ENCODE results near the gene TSPAN14.

Gene TSPAN14

GRCh38 chr10:80535671-80536360, 81.7 kb downstream of the TSPAN14 start:
- peak overlapping the region; percentile 87 for H3K4me3 ChIP-seq (ENCODE audit: low read depth, low read length)
- DNase-seq (ENCODE audit: low read depth) = peak; percentile 91
- TF ChIP-seq MAX (IDR thresholded peaks at IDR 0.05; ENCODE audit: low read depth, low read length) (peak; percentile 74), CTCF (IDR thresholded peaks at IDR 0.05; ENCODE audit: low read depth, low read length) (peak; percentile 85), MYC (IDR thresholded peaks at IDR 0.05; ENCODE audit: low read depth, low read length) (peak; percentile 86), POLR2A (IDR thresholded peaks at IDR 0.05; ENCODE audit: extremely low read depth, insufficient read length) (peak; percentile 78)

- no peak for TF ChIP-seq POLR2A (IDR thresholded peaks at IDR 0.05; ENCODE audit: extremely low read depth, insufficient read length)
- TF ChIP-seq MAX (IDR thresholded peaks at IDR 0.05; ENCODE audit: low read depth, low read length) = no peak
- no peak for TF ChIP-seq MYC (IDR thresholded peaks at IDR 0.05; ENCODE audit: low read depth, low read length)
- no peak for TF ChIP-seq CTCF (IDR thresholded peaks at IDR 0.05; ENCODE audit: low read depth, low read length)
- DNase-seq (ENCODE audit: low read depth) = no peak
- H3K4me3 ChIP-seq (ENCODE audit: low read depth, low read length) = peak overlapping the region; percentile 87
These were observed 82.3 kb downstream of the TSPAN14 start for GRCh38 chr10:80536361-80536835.

GRCh38 chr10:80537086-80537735, 83.1 kb downstream of the TSPAN14 start:
- peak overlapping the region; percentile 87 for H3K4me3 ChIP-seq (ENCODE audit: low read depth, low read length)
- no peak for DNase-seq (ENCODE audit: low read depth)
- TF ChIP-seq POLR2A (IDR thresholded peaks at IDR 0.05; ENCODE audit: extremely low read depth, insufficient read length) (no peak), MYC (IDR thresholded peaks at IDR 0.05; ENCODE audit: low read depth, low read length) (no peak), MAX (IDR thresholded peaks at IDR 0.05; ENCODE audit: low read depth, low read length) (no peak), CTCF (IDR thresholded peaks at IDR 0.05; ENCODE audit: low read depth, low read length) (no peak)

- H3K4me3 ChIP-seq (ENCODE audit: low read depth, low read length) = peak within 1 kb of the TSS; percentile 87
- no peak for DNase-seq (ENCODE audit: low read depth)
- TF ChIP-seq POLR2A (IDR thresholded peaks at IDR 0.05; ENCODE audit: extremely low read depth, insufficient read length) = no peak
These were observed 83.8 kb downstream of the TSPAN14 start, which contains the start of gene SH2D4B for GRCh38 chr10:80537736-80538480. TSS of gene SH2D4B (plus strand) at chr10:80537902. CDS start at chr10:80538332, 430 bp downstream.

- H3K4me3 ChIP-seq (ENCODE audit: low read depth, low read length) = no peak overlapping the region
- no peak for TF ChIP-seq MAX (IDR thresholded peaks at IDR 0.05; ENCODE audit: low read depth, low read length)
- TF ChIP-seq POLR2A (IDR thresholded peaks at IDR 0.05; ENCODE audit: extremely low read depth, insufficient read length) = no peak
- no peak for TF ChIP-seq MYC (IDR thresholded peaks at IDR 0.05; ENCODE audit: low read depth, low read length)
- TF ChIP-seq CTCF (IDR thresholded peaks at IDR 0.05; ENCODE audit: low read depth, low read length) = no peak
- DNase-seq (ENCODE audit: low read depth) = no peak
These were observed 84.5 kb downstream of the TSPAN14 start for GRCh38 chr10:80538481-80539185.

Data from NB4 (cell line).